Stimulated activated naive B cell treated with anti-CD40 and anti-IgM and Interleukin-4, amounts not matched to agents 10 μg/mL and 1 μg/mL and 100 μg/mL, for 72 hours (primary cell): Measurements from ENCODE around the gene SNX6.
"Not testable (repeated sequence)": the region's sequence is repeated elsewhere in the genome, so short reads cannot be mapped to it uniquely, and the experiment has no call there.

Source experiments
- ATAC-seq, 2 donors: fragments of 150-1000 bp; cut with Tn5 transposase; replicated peaks; 2 replicates each; pipeline ENCODE4 v1.10.0; 2021; ENCODE audit warnings: moderate library complexity in 1 of 2
- DNase-seq: peaks from one replicate; pipeline ENCODE4 v3.0.0; 2021
- H3K27ac Mint-ChIP-seq: one replicate; pipeline ENCODE4 v1.8.0; 2022; ENCODE audit warnings: mild to moderate bottlenecking, mixed read lengths
- H3K27me3 Mint-ChIP-seq, 2 donors: one replicate each; pipeline ENCODE4 v1.8.0; 2022; ENCODE audit warnings: mixed read lengths in 2 of 2
- H3K36me3 Mint-ChIP-seq, 2 donors: one replicate each; pipeline ENCODE4 v1.8.0; 2022; ENCODE audit warnings: mixed read lengths in 2 of 2, mild to moderate bottlenecking in 1 of 2
- H3K4me1 Mint-ChIP-seq, 2 donors: one replicate each; pipeline ENCODE4 v1.8.0; 2022; ENCODE audit warnings: mixed read lengths in 2 of 2, mild to moderate bottlenecking in 1 of 2
- H3K4me3 Mint-ChIP-seq, 2 donors: one replicate each; pipeline ENCODE4 v1.8.0; 2022; ENCODE audit warnings: mild to moderate bottlenecking in 2 of 2, mixed read lengths in 2 of 2, moderate library complexity in 1 of 2
- H3K9me3 Mint-ChIP-seq, 2 donors: one replicate each; pipeline ENCODE4 v1.8.0; 2022; ENCODE audit warnings: mixed read lengths in 2 of 2, mild to moderate bottlenecking in 1 of 2

The SNX6 gene

GRCh38 chr14:34568803-34569202 is 61.1 kb downstream of the SNX6 start:
- H3K9me3 Mint-ChIP-seq = no peaks in the 10 kb centered on the region
- H3K27ac Mint-ChIP-seq = no peak overlapping the region

GRCh38 chr14:34562776-34563150 is 67.2 kb downstream of the SNX6 start:
- Mint-ChIP-seq H3K4me3 (no peak overlapping the region), H3K36me3 (peaks cover 6 to 8% of the 10 kb centered on the region in 2 donors), H3K27me3 (no peaks in the 10 kb centered on the region), H3K27ac (no peak overlapping the region), H3K4me1 (no peaks in the 10 kb centered on the region), H3K9me3 (no peaks in the 10 kb centered on the region)
- DNase-seq (no peak), ATAC-seq (no peak)

More at GRCh38 chr14:34568803-34569202, 61.1 kb downstream of the SNX6 start:
- H3K4me3 Mint-ChIP-seq = no peak overlapping the region
- H3K27me3 Mint-ChIP-seq = no peaks in the 10 kb centered on the region
- ATAC-seq (no peak), DNase-seq (no peak)
- no peaks in the 10 kb centered on the region for H3K4me1 Mint-ChIP-seq
- peaks cover 24 to 28% of the 10 kb centered on the region in 2 donors for H3K36me3 Mint-ChIP-seq

- not testable (repeated sequence) for H3K9me3 Mint-ChIP-seq, H3K4me3 Mint-ChIP-seq, H3K27ac Mint-ChIP-seq, ATAC-seq, H3K4me1 Mint-ChIP-seq, DNase-seq, H3K36me3 Mint-ChIP-seq, H3K27me3 Mint-ChIP-seq
These were observed 67.7 kb downstream of the SNX6 start for GRCh38 chr14:34562037-34562775.

GRCh38 chr14:34556498-34556829 is 73.5 kb downstream of the SNX6 start:
- not testable (repeated sequence) for H3K4me3 Mint-ChIP-seq, H3K36me3 Mint-ChIP-seq, DNase-seq, H3K9me3 Mint-ChIP-seq, H3K27me3 Mint-ChIP-seq, H3K27ac Mint-ChIP-seq
- H3K4me1 Mint-ChIP-seq = peaks cover 8 to 11% of the 10 kb centered on the region in 2 donors
- peak; percentile 31 to 58 for ATAC-seq

- peak; percentile 74 to 81 for ATAC-seq
- H3K27ac Mint-ChIP-seq, H3K27me3 Mint-ChIP-seq, H3K36me3 Mint-ChIP-seq, DNase-seq, H3K4me3 Mint-ChIP-seq, H3K9me3 Mint-ChIP-seq: not testable (repeated sequence)
- peaks cover 10 to 11% of the 10 kb centered on the region in 2 donors for H3K4me1 Mint-ChIP-seq
These were observed 74.1 kb downstream of the SNX6 start for GRCh38 chr14:34555583-34556497.

- ATAC-seq (peak; percentile 1 to 28), DNase-seq (peak; percentile 32)
- peaks cover 0 to 8% of the 10 kb centered on the region in 2 donors for H3K36me3 Mint-ChIP-seq
- peaks cover 0 to 6% of the 10 kb centered on the region in 2 donors for H3K9me3 Mint-ChIP-seq
- peak overlapping the region; percentile 33 to 37 for H3K4me3 Mint-ChIP-seq
- peak overlapping the region; percentile 78 for H3K27ac Mint-ChIP-seq
- H3K4me1 Mint-ChIP-seq = peaks cover 15 to 20% of the 10 kb centered on the region in 2 donors
- H3K27me3 Mint-ChIP-seq = no peaks in the 10 kb centered on the region
These were observed 75.3 kb downstream of the SNX6 start for GRCh38 chr14:34554540-34555250.

- ATAC-seq, H3K9me3 Mint-ChIP-seq, H3K4me3 Mint-ChIP-seq, H3K36me3 Mint-ChIP-seq, H3K27me3 Mint-ChIP-seq, DNase-seq: not testable (repeated sequence)
- Mint-ChIP-seq H3K27ac (peak overlapping the region; percentile 20), H3K4me1 (peaks cover 16 to 36% of the 10 kb centered on the region in 2 donors)
These were observed 80.5 kb downstream of the SNX6 start for GRCh38 chr14:34549276-34549966.

GRCh38 chr14:34548472-34548981 is 81.4 kb downstream of the SNX6 start:
- peaks cover 11 to 30% of the 10 kb centered on the region in 2 donors for H3K4me1 Mint-ChIP-seq
- peaks cover 1 to 3% of the 10 kb centered on the region in 2 donors for H3K36me3 Mint-ChIP-seq
- ATAC-seq (no peak), DNase-seq (no peak)
- peak overlapping the region in 1 of 2 donors; percentile 32 for H3K4me3 Mint-ChIP-seq
- peak overlapping the region; percentile 95 for H3K27ac Mint-ChIP-seq
- H3K27me3 Mint-ChIP-seq = no peaks in the 10 kb centered on the region
- no peaks in the 10 kb centered on the region for H3K9me3 Mint-ChIP-seq

- H3K36me3 Mint-ChIP-seq, DNase-seq, H3K27me3 Mint-ChIP-seq, H3K9me3 Mint-ChIP-seq, H3K4me3 Mint-ChIP-seq, H3K27ac Mint-ChIP-seq: not testable (repeated sequence)
- H3K4me1 Mint-ChIP-seq = peaks cover 11 to 30% of the 10 kb centered on the region in 2 donors
- peak; percentile 72 to 74 for ATAC-seq
These were observed 82.8 kb downstream of the SNX6 start for GRCh38 chr14:34547136-34547520.

- H3K4me3 Mint-ChIP-seq, DNase-seq, H3K27ac Mint-ChIP-seq, H3K36me3 Mint-ChIP-seq, H3K27me3 Mint-ChIP-seq, H3K9me3 Mint-ChIP-seq: not testable (repeated sequence)
- peaks cover 10 to 30% of the 10 kb centered on the region in 2 donors for H3K4me1 Mint-ChIP-seq
- peak; percentile 71 to 79 for ATAC-seq
These were observed 83.4 kb downstream of the SNX6 start for GRCh38 chr14:34546272-34547135.

GRCh38 chr14:34540181-34541059 is 89.5 kb downstream of the SNX6 start:
- peaks cover 9 to 18% of the 10 kb centered on the region in 2 donors for H3K4me1 Mint-ChIP-seq
- not testable (repeated sequence) for H3K27me3 Mint-ChIP-seq, ATAC-seq, DNase-seq, H3K36me3 Mint-ChIP-seq, H3K9me3 Mint-ChIP-seq
- H3K4me3 Mint-ChIP-seq = peak overlapping the region; percentile 99
- H3K27ac Mint-ChIP-seq = peak overlapping the region; percentile 100

- peaks cover under 1 to 1% of the 10 kb centered on the region in 2 donors for H3K36me3 Mint-ChIP-seq
- peak; percentile 94 for DNase-seq
- peak within 1 kb of the TSS; percentile 99 for H3K4me3 Mint-ChIP-seq
- peaks cover 9 to 18% of the 10 kb centered on the region in 2 donors for H3K4me1 Mint-ChIP-seq
- no peaks in the 10 kb centered on the region for H3K9me3 Mint-ChIP-seq
- peak; percentile 100 for ATAC-seq
- H3K27me3 Mint-ChIP-seq = no peaks in the 10 kb centered on the region
- peak within 1 kb of the TSS; percentile 100 for H3K27ac Mint-ChIP-seq
These were observed 90.4 kb downstream of the SNX6 start, which contains the start of gene EAPP for GRCh38 chr14:34539407-34540180. Gene EAPP, minus strand, starts transcription at chr14:34539701. Its CDS starts 73 bp downstream, at chr14:34539628.
